ENCODE results near the gene NOS3. TPM values are rescaled to one million over a fixed set of nuclear protein-coding genes. Genes with fewer than 3 reads are reported as not detected.
A peak's percentile ranks its signal among the peaks of the same experiment; 100 is the strongest.

The NOS3 gene
- 1 to 10 TPM in 4 of 6 donors, under 1 TPM in 2; 0.29 to 2.8 (median 1.3) TPM for polyA plus RNA-seq (ENCODE audit: low read depth in 6 of 6)

- Mint-ChIP-seq H3K4me1 (peaks cover 12 to 23% (median 22%) of the 10 kb centered on the region in 3 donors), H3K9me3 (peaks cover 5 to 20% (median 15%) of the 10 kb centered on the region in 7 donors), H3K36me3 (peaks cover 12 to 18% of the 10 kb centered on the region in 2 donors), H3K27ac (peak within 1 kb of the TSS in 1 of 6 donors; percentile 11), H3K27me3 (peaks cover 42 to 68% (median 64%) of the 10 kb centered on the region in 3 donors), H3K4me3 (no peak within 1 kb of the TSS)
- no peak for DNase-seq
- ATAC-seq (ENCODE audit: low read depth in 2 of 2) = no peak
Measured at GRCh38 chr7:150990416-150991186, at the start of gene NOS3. Gene NOS3 (plus strand): TSS chr7:150991017. CDS start chr7:150993804, 2,787 bp downstream.

DNA sequence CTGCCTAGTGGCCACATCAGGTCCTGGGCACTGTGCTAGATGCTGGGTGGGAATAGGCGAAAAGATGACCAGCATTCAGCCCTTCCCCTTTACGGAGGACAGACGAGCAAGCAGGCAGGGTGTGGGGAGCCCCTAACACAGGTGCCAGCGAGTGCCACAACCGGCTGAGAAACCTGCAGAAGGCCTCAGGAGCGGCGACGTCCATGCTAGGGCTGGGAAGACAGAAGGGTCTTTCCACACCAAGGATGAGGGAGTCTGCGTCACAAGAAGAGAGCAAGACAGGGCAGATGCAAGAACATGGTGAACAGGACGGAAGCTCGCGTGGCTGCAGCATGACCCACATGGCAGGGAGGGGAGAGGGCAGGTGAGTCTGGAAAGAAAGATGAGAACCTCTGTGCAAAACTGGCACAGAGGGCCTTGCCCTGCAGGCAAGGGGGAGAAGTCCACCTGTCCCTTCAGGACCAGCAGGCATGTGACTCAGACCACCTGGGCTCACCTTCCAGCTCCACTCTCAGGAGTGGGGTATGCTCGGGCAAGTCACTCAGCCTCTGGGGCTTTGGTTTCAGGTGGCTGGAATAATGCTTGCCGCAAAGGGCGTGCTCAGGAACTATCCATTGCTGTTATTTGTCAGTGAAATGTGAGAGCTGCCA, 49.3 kb upstream of the NOS3 start:
- DNase-seq (no peak), ATAC-seq (ENCODE audit: low read depth in 2 of 2) (no peak)
- Mint-ChIP-seq H3K27ac (no peak overlapping the region), H3K36me3 (no peaks in the 10 kb centered on the region), H3K27me3 (peaks cover 0 to 34% (median 33%) of the 10 kb centered on the region in 3 donors), H3K4me1 (peaks cover 3 to 11% (median 5%) of the 10 kb centered on the region in 3 donors), H3K9me3 (no peaks in the 10 kb centered on the region), H3K4me3 (no peak overlapping the region)

DNA sequence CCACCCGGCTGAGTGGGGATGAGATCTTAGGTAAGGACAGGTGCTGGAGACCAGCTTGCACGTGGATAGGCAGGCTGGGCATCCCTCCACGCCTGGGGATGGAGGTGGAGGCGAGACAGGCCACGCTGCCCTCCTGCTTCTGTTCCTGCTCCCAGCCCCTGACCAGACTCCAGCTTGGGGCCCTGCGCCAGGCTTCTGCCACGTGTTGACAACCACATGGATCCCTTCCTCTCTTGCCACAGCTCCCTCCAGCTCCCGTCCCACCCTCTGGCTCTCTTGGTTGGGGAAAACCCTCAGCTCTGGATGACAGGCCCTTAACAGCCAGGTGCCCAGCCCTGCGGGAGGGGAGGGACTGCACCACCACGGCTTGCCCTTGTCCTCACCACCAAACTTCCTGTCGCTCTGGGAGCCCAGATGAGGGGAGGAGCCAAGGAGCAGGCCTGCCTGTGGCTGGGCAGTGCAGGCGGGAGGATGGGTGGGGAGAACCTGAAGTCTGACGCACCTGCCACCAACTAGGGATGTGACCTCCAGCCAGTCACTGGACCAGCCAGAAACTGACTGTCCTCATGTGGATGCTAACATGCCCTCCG, 48.7 kb upstream of the NOS3 start:
- no peak overlapping the region for H3K4me3 Mint-ChIP-seq

GRCh38 chr7:150942591-150943452, 48.0 kb upstream of the NOS3 start:
- Mint-ChIP-seq H3K27ac (peak overlapping the region in 1 of 6 donors; percentile 67), H3K4me3 (no peak overlapping the region), H3K36me3 (no peaks in the 10 kb centered on the region), H3K27me3 (peaks cover 0 to 40% (median 37%) of the 10 kb centered on the region in 3 donors), H3K9me3 (no peaks in the 10 kb centered on the region), H3K4me1 (peaks cover 3 to 10% (median 5%) of the 10 kb centered on the region in 3 donors)
- ATAC-seq (ENCODE audit: low read depth in 2 of 2) = no peak
- no peak for DNase-seq

More for the DNA sequence above, 48.7 kb upstream of the NOS3 start:
- DNase-seq (no peak), ATAC-seq (ENCODE audit: low read depth in 2 of 2) (no peak)
- no peak overlapping the region for H3K27ac Mint-ChIP-seq
- H3K4me1 Mint-ChIP-seq = peaks cover 3 to 13% (median 5%) of the 10 kb centered on the region in 3 donors
- peaks cover 0 to 38% (median 36%) of the 10 kb centered on the region in 3 donors for H3K27me3 Mint-ChIP-seq
- H3K9me3 Mint-ChIP-seq = no peaks in the 10 kb centered on the region
- H3K36me3 Mint-ChIP-seq = no peaks in the 10 kb centered on the region

DNA sequence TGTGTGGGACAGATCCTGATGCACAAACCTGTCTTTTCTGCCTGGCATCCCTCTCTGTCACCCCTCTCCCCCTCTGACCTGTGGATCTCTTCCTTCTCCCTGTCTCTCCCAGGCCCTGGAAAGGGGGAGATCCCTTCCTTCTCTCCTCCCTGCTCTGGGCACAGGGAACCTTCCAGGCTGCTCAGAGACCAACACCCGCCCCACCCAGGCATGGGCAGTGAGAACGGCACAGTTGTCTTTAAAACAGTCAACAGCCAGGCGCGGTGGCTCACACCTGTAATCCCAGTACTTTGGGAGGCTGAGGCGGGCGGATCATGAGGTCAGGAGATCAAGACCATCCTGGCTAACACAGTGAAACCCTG, 47.4 kb upstream of the NOS3 start:
- Mint-ChIP-seq H3K27ac (no peak overlapping the region), H3K4me3 (no peak overlapping the region), H3K27me3 (peaks cover 0 to 46% (median 44%) of the 10 kb centered on the region in 3 donors), H3K36me3 (no peaks in the 10 kb centered on the region), H3K9me3 (no peaks in the 10 kb centered on the region), H3K4me1 (peaks cover 0 to 4% (median 1%) of the 10 kb centered on the region in 3 donors)
- ATAC-seq (ENCODE audit: low read depth in 2 of 2) (no peak), DNase-seq (no peak)

DNA sequence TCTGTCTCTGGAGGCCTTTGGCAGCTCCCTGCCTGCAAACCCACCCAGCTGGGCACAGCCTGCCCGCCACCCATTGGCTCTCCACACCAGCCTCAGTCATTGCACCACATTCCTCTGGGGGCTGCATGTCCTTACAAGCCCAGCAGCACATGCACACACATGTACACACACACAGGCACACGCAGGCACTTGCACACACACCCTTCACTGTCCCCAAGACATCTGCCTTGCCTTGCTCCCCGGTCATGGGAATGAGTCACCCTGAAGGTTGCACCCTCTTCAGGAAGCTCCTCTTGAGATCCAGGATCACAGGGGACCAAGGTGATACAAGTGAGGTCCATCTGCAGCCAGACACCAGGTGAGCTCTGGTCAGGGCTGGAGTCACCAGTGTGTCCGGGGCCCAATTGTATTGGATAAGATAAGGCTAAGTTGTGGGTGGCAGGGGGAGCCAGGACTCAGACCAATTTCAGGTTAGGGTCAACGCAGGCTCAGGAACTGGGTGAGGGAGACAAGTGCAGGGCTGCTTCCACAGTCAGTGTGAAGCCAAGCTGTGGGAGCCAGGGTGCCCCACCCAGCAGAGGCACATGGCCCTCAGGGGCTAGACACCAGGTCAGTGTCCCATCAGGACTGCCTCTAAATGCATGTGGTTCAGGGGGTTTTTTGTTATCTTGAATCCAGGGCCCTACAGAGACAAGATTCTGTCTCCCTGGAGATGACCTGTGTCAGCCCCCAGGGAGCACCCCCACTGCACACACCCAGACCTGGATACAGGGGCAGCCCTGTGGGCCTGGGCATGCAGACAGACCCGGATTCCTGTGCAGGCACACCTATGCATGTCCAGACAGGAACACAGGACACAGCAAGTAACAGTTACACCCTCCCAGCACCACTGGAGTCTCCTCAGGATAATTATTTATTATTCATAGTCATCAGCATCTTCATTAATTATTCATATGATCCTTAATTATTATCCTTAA, 46.5 kb upstream of the NOS3 start:
- Mint-ChIP-seq H3K27ac (no peak overlapping the region), H3K36me3 (no peaks in the 10 kb centered on the region), H3K9me3 (no peaks in the 10 kb centered on the region), H3K4me1 (peaks cover 0 to 2% (median under 1%) of the 10 kb centered on the region in 3 donors), H3K4me3 (no peak overlapping the region), H3K27me3 (peaks cover 0 to 51% (median 48%) of the 10 kb centered on the region in 3 donors)
- ATAC-seq (ENCODE audit: low read depth in 2 of 2) (no peak), DNase-seq (no peak)

- Mint-ChIP-seq H3K27me3 (peaks cover 0 to 57% (median 50%) of the 10 kb centered on the region in 3 donors), H3K4me3 (no peak overlapping the region), H3K4me1 (peaks cover 0 to 3% (median 2%) of the 10 kb centered on the region in 3 donors), H3K27ac (no peak overlapping the region), H3K36me3 (no peaks in the 10 kb centered on the region), H3K9me3 (no peaks in the 10 kb centered on the region)
- no peak for DNase-seq
- no peak for ATAC-seq (ENCODE audit: low read depth in 2 of 2)
Measured at GRCh38 chr7:150945171-150945852, 45.5 kb upstream of the NOS3 start.

DNA sequence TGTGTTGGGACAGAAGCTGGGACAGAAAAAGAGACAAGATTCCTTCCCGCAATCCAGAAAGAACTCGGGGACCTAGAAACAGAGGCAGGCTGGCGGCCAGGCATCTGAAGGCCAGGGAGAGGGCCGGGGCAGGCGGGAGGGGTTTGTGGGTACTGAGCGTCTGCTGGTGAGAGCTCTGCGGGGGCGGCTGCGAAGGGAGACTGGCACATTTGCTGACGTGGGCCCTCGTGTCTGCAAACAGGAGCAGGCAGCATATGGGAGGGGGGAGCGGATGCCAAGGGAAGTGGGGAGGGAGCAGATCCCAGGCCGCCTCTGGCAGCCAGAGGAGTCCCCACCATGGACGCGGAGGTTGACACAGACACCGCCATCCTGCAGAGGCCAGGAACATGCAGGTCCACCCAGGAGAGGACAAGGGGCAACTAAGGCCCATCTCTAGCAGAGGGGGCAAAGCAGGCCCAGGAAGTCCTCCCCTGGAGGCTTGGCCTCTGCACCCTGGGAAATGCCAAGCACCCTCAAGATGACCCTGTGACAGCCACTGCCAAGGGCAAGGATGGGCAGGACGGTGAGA, 44.9 kb upstream of the NOS3 start:
- Mint-ChIP-seq H3K36me3 (no peaks in the 10 kb centered on the region), H3K4me1 (peaks cover 0 to 3% (median 2%) of the 10 kb centered on the region in 3 donors), H3K27ac (no peak overlapping the region), H3K4me3 (peak overlapping the region in 1 of 8 donors; percentile 60), H3K27me3 (peaks cover 0 to 57% (median 49%) of the 10 kb centered on the region in 3 donors), H3K9me3 (no peaks in the 10 kb centered on the region)
- ATAC-seq (ENCODE audit: low read depth in 2 of 2) = no peak
- DNase-seq = no peak

- DNase-seq (no peak), ATAC-seq (ENCODE audit: low read depth in 2 of 2) (no peak)
- H3K27me3 Mint-ChIP-seq = peaks cover 0 to 52% (median 42%) of the 10 kb centered on the region in 3 donors
- H3K36me3 Mint-ChIP-seq = no peaks in the 10 kb centered on the region
- H3K4me3 Mint-ChIP-seq = no peak overlapping the region
- peak overlapping the region in 1 of 6 donors; percentile 66 for H3K27ac Mint-ChIP-seq
- peaks cover 0 to 3% (median 2%) of the 10 kb centered on the region in 3 donors for H3K4me1 Mint-ChIP-seq
- H3K9me3 Mint-ChIP-seq = no peaks in the 10 kb centered on the region
Measured at GRCh38 chr7:150946421-150947240, 44.2 kb upstream of the NOS3 start.

- Mint-ChIP-seq H3K27ac (no peak overlapping the region), H3K36me3 (no peaks in the 10 kb centered on the region), H3K9me3 (no peaks in the 10 kb centered on the region), H3K4me1 (peaks cover 0 to 3% (median 2%) of the 10 kb centered on the region in 3 donors), H3K27me3 (peaks cover 0 to 57% (median 40%) of the 10 kb centered on the region in 3 donors), H3K4me3 (no peak overlapping the region)
- DNase-seq (no peak), ATAC-seq (ENCODE audit: low read depth in 2 of 2) (no peak)
Measured at GRCh38 chr7:150947241-150947745, 43.5 kb upstream of the NOS3 start.

Data from naive B cell (primary cell).